ENCODE measurements around the gene TMEM51.

DNA sequence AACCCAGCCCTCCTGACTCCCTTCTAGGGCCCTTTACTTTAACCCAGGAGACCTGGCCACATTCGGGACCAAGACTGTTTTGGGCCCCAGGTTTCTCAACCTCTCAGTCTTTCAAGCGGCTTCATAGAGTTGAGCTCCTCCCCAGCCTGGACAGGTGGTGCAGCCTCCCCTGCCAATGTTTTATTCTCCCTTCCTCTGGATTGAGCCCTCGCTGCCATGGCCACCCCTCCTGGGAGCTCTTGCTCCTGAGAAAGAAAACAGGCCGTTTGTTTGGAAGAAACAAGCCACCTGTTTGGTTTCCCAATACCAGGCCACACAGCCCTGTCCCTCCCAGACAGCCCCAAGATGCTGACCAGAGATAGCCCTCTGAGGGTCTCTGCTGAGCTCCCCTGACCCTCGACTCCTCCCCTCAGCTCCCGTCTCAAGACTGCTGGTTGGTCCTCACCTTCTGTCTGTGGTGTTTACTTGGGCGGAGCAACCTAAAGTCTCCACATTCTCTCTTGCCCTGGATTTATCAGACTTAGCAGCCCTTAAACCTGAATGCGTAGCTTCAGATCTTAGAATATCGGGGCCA is 3.3 kb downstream of the TMEM51 start:
- TF ChIP-seq, protein P1, sequence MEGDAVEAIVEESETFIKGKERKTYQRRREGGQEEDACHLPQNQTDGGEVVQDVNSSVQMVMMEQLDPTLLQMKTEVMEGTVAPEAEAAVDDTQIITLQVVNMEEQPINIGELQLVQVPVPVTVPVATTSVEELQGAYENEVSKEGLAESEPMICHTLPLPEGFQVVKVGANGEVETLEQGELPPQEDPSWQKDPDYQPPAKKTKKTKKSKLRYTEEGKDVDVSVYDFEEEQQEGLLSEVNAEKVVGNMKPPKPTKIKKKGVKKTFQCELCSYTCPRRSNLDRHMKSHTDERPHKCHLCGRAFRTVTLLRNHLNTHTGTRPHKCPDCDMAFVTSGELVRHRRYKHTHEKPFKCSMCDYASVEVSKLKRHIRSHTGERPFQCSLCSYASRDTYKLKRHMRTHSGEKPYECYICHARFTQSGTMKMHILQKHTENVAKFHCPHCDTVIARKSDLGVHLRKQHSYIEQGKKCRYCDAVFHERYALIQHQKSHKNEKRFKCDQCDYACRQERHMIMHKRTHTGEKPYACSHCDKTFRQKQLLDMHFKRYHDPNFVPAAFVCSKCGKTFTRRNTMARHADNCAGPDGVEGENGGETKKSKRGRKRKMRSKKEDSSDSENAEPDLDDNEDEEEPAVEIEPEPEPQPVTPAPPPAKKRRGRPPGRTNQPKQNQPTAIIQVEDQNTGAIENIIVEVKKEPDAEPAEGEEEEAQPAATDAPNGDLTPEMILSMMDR (IDR thresholded peaks at IDR 0.05) = no peak
- no peak for TF ChIP-seq POLR2A (IDR thresholded peaks at IDR 0.05)

All from body of pancreas (tissue), 4 donors.